Muscle of leg (tissue), 11 donors: ENCODE results near the gene TNFAIP8. TPM values are rescaled to one million over a fixed set of nuclear protein-coding genes. Genes with fewer than 3 reads are reported as not detected.

ENCODE experiments used
- DNase-seq: peaks from one replicate; pipeline ENCODE4 v3.0.0; 2013
- H3K27ac ChIP-seq: one replicate; pipeline ENCODE4 v1.5.1; 2013; ENCODE audit warnings: mild to moderate bottlenecking, low read length, control low read depth
- H3K27me3 ChIP-seq: one replicate; pipeline ENCODE4 v1.6.1; 2013; ENCODE audit warnings: low read length; ENCODE audit not compliant: control insufficient read depth, insufficient read depth
- H3K36me3 ChIP-seq: one replicate; pipeline ENCODE4 v1.6.1; 2013; ENCODE audit warnings: low read length; ENCODE audit not compliant: control insufficient read depth, insufficient read depth
- H3K4me1 ChIP-seq: one replicate; pipeline ENCODE4 v1.6.1; 2013; ENCODE audit warnings: low read length; ENCODE audit not compliant: control insufficient read depth, insufficient read depth
- H3K4me3 ChIP-seq: one replicate; pipeline ENCODE4 v1.5.1; 2013; ENCODE audit warnings: low read length, control low read depth
- H3K9me3 ChIP-seq: replicated peaks from 2 replicates; pipeline ENCODE4 v1.6.1; 2013; ENCODE audit warnings: low read depth, low read length; ENCODE audit not compliant: control insufficient read depth
- WGBS: methylation state at CpG from one replicate; pipeline ENCODE4 v1.1.5; 2013; ENCODE audit warnings: missing lambda C conversion rate; ENCODE audit not compliant: insufficient coverage; 5-methylcytosine and 5-hydroxymethylcytosine counted together
- polyA plus RNA-seq, 8 donors: library from polyadenylated mRNA; unstranded; fragments of 120-200 nt; gene quantifications; one replicate each; pipeline versions ENCODE4 v1.2.1 to v1.2.3, GENCODE V29; 2013; ENCODE audit warnings: inconsistent platforms in 1 of 8, low replicate concordance in 1 of 8; ENCODE audit not compliant: insufficient read length in 8 of 8, insufficient read depth in 1 of 8
- total RNA-seq: library from RNA; stranded (reverse); fragments of 120-200 nt; gene quantifications from one replicate; pipeline ENCODE4 v1.2.4, GENCODE V29; 2013

TNFAIP8 gene
- total and polyA plus RNA-seq, 9 donors, result 10.8 to 14.8 (median 12.1) TPM

- H3K36me3 ChIP-seq, result no peaks in the 10 kb centered on the region
- no peak overlapping the region for H3K4me3 ChIP-seq
- no peak overlapping the region for H3K27ac ChIP-seq
- no CpG with 5 or more reads among the region's 1 CpG for WGBS
- peaks cover 2% of the 10 kb centered on the region for H3K4me1 ChIP-seq
- H3K27me3 ChIP-seq, result no peaks in the 10 kb centered on the region
- H3K9me3 ChIP-seq, result no peaks in the 10 kb centered on the region
- no peak for DNase-seq
Measured at GRCh38 chr5:119402081-119402480, 46.3 kb downstream of the TNFAIP8 start.

GRCh38 chr5:119402555-119402954 is 46.7 kb downstream of the TNFAIP8 start:
- Histone ChIP-seq H3K27ac (no peak overlapping the region), H3K4me1 (peaks cover 2% of the 10 kb centered on the region), H3K9me3 (no peaks in the 10 kb centered on the region), H3K27me3 (no peaks in the 10 kb centered on the region), H3K36me3 (no peaks in the 10 kb centered on the region), H3K4me3 (no peak overlapping the region)
- no peak for DNase-seq
- no CpG with 5 or more reads among the region's 4 CpGs for WGBS

- Histone ChIP-seq H3K27me3 (no peaks in the 10 kb centered on the region), H3K9me3 (no peaks in the 10 kb centered on the region), H3K27ac (no peak overlapping the region), H3K36me3 (no peaks in the 10 kb centered on the region), H3K4me1 (peaks cover 1% of the 10 kb centered on the region), H3K4me3 (no peak overlapping the region)
- no peak for DNase-seq
- no CpG with 5 or more reads among the region's 2 CpGs for WGBS
Measured at GRCh38 chr5:119404033-119404432, 48.2 kb downstream of the TNFAIP8 start.

- no peaks in the 10 kb centered on the region for H3K36me3 ChIP-seq
- H3K4me3 ChIP-seq, result no peak overlapping the region
- no peak for DNase-seq
- WGBS, result no CpG with 5 or more reads among the region's 4 CpGs
- H3K27me3 ChIP-seq, result no peaks in the 10 kb centered on the region
- H3K27ac ChIP-seq, result no peak overlapping the region
- H3K9me3 ChIP-seq, result no peaks in the 10 kb centered on the region
- H3K4me1 ChIP-seq, result no peaks in the 10 kb centered on the region
Measured at GRCh38 chr5:119405419-119405818, 49.6 kb downstream of the TNFAIP8 start.

- Histone ChIP-seq H3K4me3 (no peak overlapping the region), H3K27ac (no peak overlapping the region), H3K9me3 (no peaks in the 10 kb centered on the region), H3K36me3 (no peaks in the 10 kb centered on the region), H3K27me3 (no peaks in the 10 kb centered on the region), H3K4me1 (peaks cover 5% of the 10 kb centered on the region)
- DNase-seq, result no peak
- 86% methylated on average over 3 of the region's 5 CpGs for WGBS
Measured at GRCh38 chr5:119406551-119407110, 50.8 kb downstream of the TNFAIP8 start.

- no peak for DNase-seq
- Histone ChIP-seq H3K9me3 (no peaks in the 10 kb centered on the region), H3K27ac (no peak overlapping the region), H3K4me3 (no peak overlapping the region), H3K4me1 (peaks cover 5% of the 10 kb centered on the region), H3K27me3 (no peaks in the 10 kb centered on the region), H3K36me3 (no peaks in the 10 kb centered on the region)
- WGBS, result 50% methylated on average over 1 of the region's 3 CpGs
Measured at GRCh38 chr5:119409235-119409815, 53.5 kb downstream of the TNFAIP8 start.

GRCh38 chr5:119410448-119411159 is 54.8 kb downstream of the TNFAIP8 start:
- no peaks in the 10 kb centered on the region for H3K27me3 ChIP-seq
- H3K36me3 ChIP-seq, result no peaks in the 10 kb centered on the region
- H3K9me3 ChIP-seq, result no peaks in the 10 kb centered on the region
- no peak overlapping the region for H3K4me3 ChIP-seq
- H3K4me1 ChIP-seq, result peaks cover 5% of the 10 kb centered on the region
- no peak overlapping the region for H3K27ac ChIP-seq
- DNase-seq, result peak; percentile 43
- 73% methylated on average over 3 of the region's 4 CpGs for WGBS

GRCh38 chr5:119411361-119412278 is 55.8 kb downstream of the TNFAIP8 start:
- 0% methylated on average over 4 of the region's 15 CpGs for WGBS
- Histone ChIP-seq H3K9me3 (no peaks in the 10 kb centered on the region), H3K4me1 (peaks cover 5% of the 10 kb centered on the region), H3K27me3 (no peaks in the 10 kb centered on the region), H3K4me3 (peak overlapping the region; percentile 63), H3K36me3 (no peaks in the 10 kb centered on the region), H3K27ac (peak overlapping the region; percentile 89)
- DNase-seq, result peak; percentile 87

GRCh38 chr5:119412279-119413227 is 56.7 kb downstream of the TNFAIP8 start:
- peak overlapping the region; percentile 63 for H3K4me3 ChIP-seq
- peak; percentile 27 for DNase-seq
- no peaks in the 10 kb centered on the region for H3K9me3 ChIP-seq
- H3K27me3 ChIP-seq, result no peaks in the 10 kb centered on the region
- no peaks in the 10 kb centered on the region for H3K36me3 ChIP-seq
- 0% methylated on average over 2 of the region's 9 CpGs for WGBS
- H3K4me1 ChIP-seq, result peaks cover 5% of the 10 kb centered on the region
- H3K27ac ChIP-seq, result no peak overlapping the region
